BJ (cell line): ENCODE results near the gene MCTP1. TPM values are rescaled to one million over a fixed set of nuclear protein-coding genes. Genes with fewer than 3 reads are reported as not detected.

Source experiments
- CTCF ChIA-PET: fragments of 350-600 bp; formaldehyde crosslinking; extraction: SDS; loops from one replicate; lab custom pipeline; 2021; ENCODE audit warnings: antibody characterized with exemption, inconsistent platforms; lab: Yijun Ruan, JAX
- POLR2A ChIA-PET: fragments of 300-600 bp; sonication (Branson Sonifier 250); formaldehyde crosslinking; extraction: SDS; loops from one replicate; lab custom pipeline; 2021; ENCODE audit warnings: antibody characterized with exemption; lab: Charles Lee
- DNase-seq: peaks from one replicate; pipeline ENCODE4 v3.0.0-alpha.2; 2011; ENCODE audit warnings: low read depth
- H3K27me3 ChIP-seq: 2 replicates; pipeline ENCODE4 v1.6.0; 2011; ENCODE audit warnings: low read length; ENCODE audit not compliant: control insufficient read depth, insufficient read depth
- H3K36me3 ChIP-seq: 2 replicates; pipeline ENCODE4 v1.5.1; 2011; ENCODE audit warnings: low read length; ENCODE audit not compliant: control insufficient read depth, insufficient read depth
- H3K4me3 ChIP-seq: 2 replicates; pipeline ENCODE4 v1.5.1; 2011; ENCODE audit warnings: low read depth, mild to moderate bottlenecking, control low read depth, low read length
- polyA plus RNA-seq: library from polyadenylated mRNA; depleted of rRNA; stranded (reverse); fragments of >200 nt; gene quantifications from 2 replicates; pipeline ENCODE4 v1.2.3, GENCODE V29; 2011
- TF ChIP-seq, protein P1 (sequence below): IDR thresholded peaks from 2 replicates; pipeline ENCODE4 v1.5.1; 2011; ENCODE audit warnings: low read depth, mild to moderate bottlenecking, control low read depth, inconsistent platforms, low read length, moderate library complexity; ENCODE audit not compliant: insufficient read depth

MCTP1 gene
- polyA plus RNA-seq, 1 experiment, result 0.02 TPM

DNA sequence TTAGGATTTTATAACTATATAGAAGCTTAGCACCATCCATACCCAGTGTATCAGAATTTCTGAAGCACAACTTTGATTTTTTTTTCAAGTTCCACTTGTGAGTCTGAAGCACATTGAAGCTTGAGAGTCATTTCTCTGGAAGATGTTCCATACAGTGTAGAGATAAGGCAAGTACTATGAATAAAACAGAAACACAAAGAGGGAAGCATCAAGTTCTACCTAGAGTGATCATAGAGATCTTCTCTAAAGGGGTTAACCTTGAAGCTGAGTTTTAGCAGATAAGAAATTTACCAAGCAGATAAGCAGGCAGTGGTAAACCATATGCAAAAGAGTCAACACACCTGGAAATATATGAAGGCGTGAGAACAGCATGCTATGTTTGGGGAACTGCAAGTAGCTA, 125.3 kb downstream of the MCTP1 start:
- TF ChIP-seq, protein P1, sequence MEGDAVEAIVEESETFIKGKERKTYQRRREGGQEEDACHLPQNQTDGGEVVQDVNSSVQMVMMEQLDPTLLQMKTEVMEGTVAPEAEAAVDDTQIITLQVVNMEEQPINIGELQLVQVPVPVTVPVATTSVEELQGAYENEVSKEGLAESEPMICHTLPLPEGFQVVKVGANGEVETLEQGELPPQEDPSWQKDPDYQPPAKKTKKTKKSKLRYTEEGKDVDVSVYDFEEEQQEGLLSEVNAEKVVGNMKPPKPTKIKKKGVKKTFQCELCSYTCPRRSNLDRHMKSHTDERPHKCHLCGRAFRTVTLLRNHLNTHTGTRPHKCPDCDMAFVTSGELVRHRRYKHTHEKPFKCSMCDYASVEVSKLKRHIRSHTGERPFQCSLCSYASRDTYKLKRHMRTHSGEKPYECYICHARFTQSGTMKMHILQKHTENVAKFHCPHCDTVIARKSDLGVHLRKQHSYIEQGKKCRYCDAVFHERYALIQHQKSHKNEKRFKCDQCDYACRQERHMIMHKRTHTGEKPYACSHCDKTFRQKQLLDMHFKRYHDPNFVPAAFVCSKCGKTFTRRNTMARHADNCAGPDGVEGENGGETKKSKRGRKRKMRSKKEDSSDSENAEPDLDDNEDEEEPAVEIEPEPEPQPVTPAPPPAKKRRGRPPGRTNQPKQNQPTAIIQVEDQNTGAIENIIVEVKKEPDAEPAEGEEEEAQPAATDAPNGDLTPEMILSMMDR, result no peak
- Histone ChIP-seq H3K36me3 (no peaks in the 10 kb centered on the region), H3K4me3 (no peak overlapping the region), H3K27me3 (no peaks in the 10 kb centered on the region)
- ChIA-PET CTCF (no interaction called here), POLR2A (no interaction called here)
- DNase-seq, result no peak

DNA sequence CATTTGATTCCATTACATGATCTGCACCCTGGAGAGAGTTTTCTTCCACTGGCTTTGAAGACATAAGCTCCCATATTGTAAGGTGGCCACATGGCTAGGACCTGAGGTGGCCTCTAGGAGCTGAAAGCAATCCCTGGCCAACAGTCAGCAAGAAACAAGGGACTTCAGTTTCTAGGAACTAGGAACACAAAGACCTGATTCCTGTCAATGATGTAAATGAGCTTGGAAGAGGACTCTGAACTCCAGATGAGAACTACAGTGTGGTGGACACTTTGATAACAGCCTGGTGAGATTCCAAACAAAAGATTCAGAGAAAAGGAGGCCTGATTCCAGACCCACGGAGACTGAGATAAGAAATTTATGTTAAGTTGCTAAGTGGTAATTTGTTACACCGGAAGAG, 129.0 kb downstream of the MCTP1 start:
- Histone ChIP-seq H3K36me3 (no peaks in the 10 kb centered on the region), H3K27me3 (no peaks in the 10 kb centered on the region), H3K4me3 (no peak overlapping the region)
- ChIA-PET CTCF (no interaction called here), POLR2A (no interaction called here)
- DNase-seq, result no peak
- TF ChIP-seq, protein P1, result no peak

DNA sequence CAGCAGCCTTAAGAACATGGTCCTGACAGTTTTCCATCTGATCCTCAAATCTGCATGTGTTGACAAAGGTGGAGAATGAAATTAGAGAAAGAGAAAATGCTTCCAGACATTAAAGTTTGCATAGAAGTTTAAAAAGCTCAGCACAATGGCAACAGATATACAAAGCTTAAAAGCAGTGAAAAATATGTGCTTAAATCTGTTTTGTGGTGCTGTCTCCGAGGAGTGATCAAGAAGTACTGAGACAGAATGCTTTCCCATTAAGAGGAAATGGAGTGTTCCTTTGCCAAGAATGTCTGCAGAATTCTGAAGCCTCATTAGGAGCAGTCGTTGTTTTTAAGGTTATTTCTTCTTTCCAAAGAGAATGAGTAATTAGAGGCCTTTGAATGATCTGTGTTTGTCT, 131.4 kb downstream of the MCTP1 start:
- Histone ChIP-seq H3K4me3 (no peak overlapping the region), H3K27me3 (no peaks in the 10 kb centered on the region), H3K36me3 (no peaks in the 10 kb centered on the region)
- ChIA-PET CTCF (no interaction called here), POLR2A (no interaction called here)
- TF ChIP-seq, protein P1, result no peak
- no peak for DNase-seq

DNA sequence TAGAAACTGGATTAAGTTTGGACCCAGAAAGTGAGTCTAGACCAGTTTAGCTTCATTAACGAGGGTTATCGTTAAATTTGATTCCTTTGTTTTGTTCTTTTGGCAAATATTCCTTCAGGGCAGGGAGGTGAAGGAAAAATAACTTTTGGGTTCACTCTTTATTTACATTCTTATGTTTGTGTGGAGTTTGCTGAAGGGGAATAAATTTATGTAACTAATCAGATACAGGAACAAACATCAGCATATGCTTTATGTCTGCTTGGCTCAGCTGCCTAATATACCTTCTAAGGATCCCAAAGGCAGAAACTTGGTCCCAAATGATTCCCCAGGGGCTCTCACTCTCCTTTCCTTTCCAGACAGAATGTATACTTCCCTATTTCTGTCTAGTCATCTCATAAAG, 132.4 kb downstream of the MCTP1 start:
- Histone ChIP-seq H3K4me3 (no peak overlapping the region), H3K36me3 (no peaks in the 10 kb centered on the region), H3K27me3 (no peaks in the 10 kb centered on the region)
- POLR2A ChIA-PET, result no interaction called here
- CTCF ChIA-PET, result no interaction called here
- no peak for DNase-seq
- TF ChIP-seq, protein P1, result no peak

DNA sequence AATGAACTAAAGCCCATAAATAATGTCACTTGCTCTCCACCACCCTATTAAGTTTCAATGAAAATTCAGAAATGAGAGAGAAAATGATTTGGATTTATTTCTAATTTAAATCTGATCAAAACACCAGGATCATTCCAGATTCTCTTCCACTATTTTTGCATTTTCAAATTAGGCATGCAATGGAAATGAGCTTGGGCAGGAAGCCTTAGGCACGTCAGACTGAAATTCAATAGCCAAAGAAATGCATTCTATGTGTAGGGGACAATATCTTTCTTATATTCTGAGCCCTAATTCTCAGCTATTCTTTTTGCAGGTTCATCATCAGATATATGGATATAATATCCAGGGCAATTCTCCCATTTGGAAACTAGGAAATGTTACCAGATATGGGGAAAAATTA, 132.8 kb downstream of the MCTP1 start:
- Histone ChIP-seq H3K27me3 (no peaks in the 10 kb centered on the region), H3K36me3 (no peaks in the 10 kb centered on the region), H3K4me3 (no peak overlapping the region)
- DNase-seq, result no peak
- CTCF ChIA-PET, result no interaction called here
- TF ChIP-seq, protein P1, result no peak
- POLR2A ChIA-PET, result no interaction called here
